CMK (cell line): ENCODE data around the gene MBNL3.

ENCODE experiments used
- DNase-seq: peaks from one replicate; pipeline ENCODE4 v3.0.0-alpha.2; 2010; ENCODE audit warnings: low read depth

The MBNL3 gene

GRCh38 chrX:132488819-132489577 is at the start of gene MBNL3:
MBNL3 (minus strand) TSS chrX:132489038; CDS start chrX:132439611, 49,427 bp downstream.
- no peak for DNase-seq

- DNase-seq: no peak
Observed at GRCh38 chrX:132533409-132533808, 44.6 kb upstream of the MBNL3 start.

- no peak for DNase-seq
Observed at GRCh38 chrX:132532913-132533312, 44.1 kb upstream of the MBNL3 start.

- DNase-seq: no peak
Observed at GRCh38 chrX:132532097-132532496, 43.3 kb upstream of the MBNL3 start.

- DNase-seq: no peak
Observed at GRCh38 chrX:132520792-132521191, 32.0 kb upstream of the MBNL3 start.

GRCh38 chrX:132520213-132520612 is 31.4 kb upstream of the MBNL3 start:
- DNase-seq: no peak

- DNase-seq: no peak
Observed at GRCh38 chrX:132518401-132518800, 29.6 kb upstream of the MBNL3 start.

- no peak for DNase-seq
Observed at GRCh38 chrX:132508834-132509233, 20.0 kb upstream of the MBNL3 start.

- DNase-seq: no peak
Observed at GRCh38 chrX:132505116-132505515, 16.3 kb upstream of the MBNL3 start.

GRCh38 chrX:132504417-132504816 is 15.6 kb upstream of the MBNL3 start:
- no peak for DNase-seq

GRCh38 chrX:132501606-132502005 is 12.8 kb upstream of the MBNL3 start:
- no peak for DNase-seq

- no peak for DNase-seq
Observed at GRCh38 chrX:132497432-132497831, 8.6 kb upstream of the MBNL3 start.

GRCh38 chrX:132493095-132493494 is 4.3 kb upstream of the MBNL3 start:
- no peak for DNase-seq

- DNase-seq: no peak
Observed at GRCh38 chrX:132491191-132491590, 2.4 kb upstream of the MBNL3 start.

GRCh38 chrX:132489578-132490419 is 961 bp upstream of the MBNL3 start:
- no peak for DNase-seq

- no peak for DNase-seq
Observed at GRCh38 chrX:132488180-132488705, 595 bp downstream of the MBNL3 start.

GRCh38 chrX:132486599-132487178 is 2.1 kb downstream of the MBNL3 start:
- DNase-seq: no peak

- DNase-seq: no peak
Observed at GRCh38 chrX:132483951-132484350, 4.9 kb downstream of the MBNL3 start.

GRCh38 chrX:132483488-132483887 is 5.3 kb downstream of the MBNL3 start:
- DNase-seq: no peak

- no peak for DNase-seq
Observed at GRCh38 chrX:132482632-132483031, 6.2 kb downstream of the MBNL3 start.

- DNase-seq: no peak
Observed at GRCh38 chrX:132481449-132481848, 7.4 kb downstream of the MBNL3 start.

GRCh38 chrX:132480581-132481203 is 8.1 kb downstream of the MBNL3 start:
- DNase-seq: no peak
